K562 (cell line): ENCODE data around the gene HCN3. TPM values are rescaled to one million over a fixed set of nuclear protein-coding genes. Genes with fewer than 3 reads are reported as not detected.

Experiments used
- ATAC-seq: fragments of 200-7000 bp; cut with Tn5 transposase; 3 replicates; pipeline ENCODE4 v1.9.1; 2020; ENCODE audit warnings: moderate library complexity
- BruUV-seq: library from RNA; stranded (reverse); fragments of 400-500 nt; replicated peaks from 2 replicates; lab custom pipeline; 2021; lab: Mats Ljungman, UMichigan
- CTCF ChIA-PET: fragments of 300-600 bp; formaldehyde crosslinking; extraction: SDS; loops from one replicate; lab custom pipeline; 2021; ENCODE audit warnings: low intra/inter-chr PET ratio; lab: Yijun Ruan, JAX
- POLR2A ChIA-PET: fragments of 300-600, 350-650 bp; sonication (Branson Sonifier 250); formaldehyde crosslinking; extraction: SDS; loops from one replicate; lab custom pipeline; 2021; ENCODE audit warnings: antibody characterized with exemption, inconsistent platforms; lab: Yijun Ruan, JAX
- DNase-seq, 4 experiments: peaks; one replicate each; pipeline versions ENCODE4 v3.0.0 to v3.0.0-alpha.2; 2011 to 2018; ENCODE audit warnings: low spot score in 3 of 4, mixed read lengths in 3 of 4; ENCODE audit errors: extremely low read depth in 1 of 4
- FAIRE-seq: peaks from 2 replicates; lab custom pipeline; 2011; peaks lifted over from hg19 to GRCh38; lab: Jason Lieb, UNC
- H2AFZ ChIP-seq: 2 replicates; pipeline ENCODE4 v1.6.0; 2011; ENCODE audit warnings: low read depth, low read length, control low read depth, inconsistent platforms
- H3K27ac ChIP-seq: fragments of 200-600 bp; 3 replicates; pipeline ENCODE4 v1.8.0; 2011; ENCODE audit warnings: low read depth, mild to moderate bottlenecking, control low read depth, inconsistent platforms, low read length, moderate library complexity, mixed read lengths; ENCODE audit errors: extremely low read depth
- H3K27me3 ChIP-seq, 2 experiments: fragments of 300-600 bp in 1 of 2; 2 replicates in 1 of 2; 3 replicates in 1 of 2; pipeline versions ENCODE4 v1.6.0 to v1.8.0; 2011; ENCODE audit warnings: inconsistent platforms in 2 of 2, low read length in 2 of 2, mild to moderate bottlenecking in 1 of 2, mixed read lengths in 1 of 2, moderate library complexity in 1 of 2; ENCODE audit not compliant: control insufficient read depth in 2 of 2, insufficient read depth in 2 of 2
- H3K36me3 ChIP-seq: fragments of 300-600 bp; 3 replicates; pipeline ENCODE4 v1.8.0; 2011; ENCODE audit warnings: mild to moderate bottlenecking, low read length, inconsistent platforms; ENCODE audit not compliant: control insufficient read depth, insufficient read depth
- H3K4me1 ChIP-seq, 2 experiments: fragments of 200-600 bp in 1 of 2; replicated peaks in 1 of 2; 2 replicates in 1 of 2; 3 replicates in 1 of 2; pipeline versions ENCODE4 v1.5.1 to v1.8.0; 2011; ENCODE audit warnings: inconsistent platforms in 2 of 2, low read length in 2 of 2, mild to moderate bottlenecking in 1 of 2, mixed read lengths in 1 of 2, moderate library complexity in 1 of 2; ENCODE audit not compliant: control insufficient read depth in 2 of 2, insufficient read depth in 2 of 2
- H3K4me2 ChIP-seq: 2 replicates; pipeline ENCODE4 v1.6.1; 2011; ENCODE audit warnings: low read length, control low read depth, inconsistent platforms, mixed read lengths; ENCODE audit not compliant: insufficient read depth
- H3K4me3 ChIP-seq: fragments of 200-600 bp; sonication (generic), shearing (Covaris generic); 2 replicates; pipeline ENCODE4 v1.5.1; 2016; ENCODE audit warnings: control low read depth, inconsistent platforms
- H3K79me2 ChIP-seq: fragments of 200-600 bp; 3 replicates; pipeline ENCODE4 v1.8.0; 2011; ENCODE audit warnings: low read length, inconsistent platforms; ENCODE audit not compliant: control insufficient read depth, insufficient read depth
- H3K9ac ChIP-seq, 2 experiments: 2 replicates each; pipeline versions ENCODE4 v1.6.0 to v1.6.1; 2011; ENCODE audit warnings: low read depth in 2 of 2, low read length in 2 of 2, control low read depth in 1 of 2, inconsistent platforms in 1 of 2, mild to moderate bottlenecking in 1 of 2, mixed read lengths in 1 of 2; ENCODE audit not compliant: insufficient read depth in 1 of 2
- H3K9me1 ChIP-seq: one replicate; pipeline ENCODE4 v1.6.0; 2011; ENCODE audit warnings: inconsistent platforms, mild to moderate bottlenecking, low read length, moderate library complexity; ENCODE audit not compliant: control insufficient read depth, insufficient read depth
- H3K9me3 ChIP-seq: replicated peaks from 2 replicates; pipeline ENCODE4 v1.5.1; 2011; ENCODE audit warnings: low read depth, low read length, inconsistent platforms; ENCODE audit not compliant: control insufficient read depth, insufficient read depth
- H4K20me1 ChIP-seq: replicated peaks from 2 replicates; pipeline ENCODE4 v1.6.1; 2011; ENCODE audit warnings: low read length, inconsistent platforms, mixed read lengths; ENCODE audit not compliant: control insufficient read depth, insufficient read depth
- CBX8 ChIP-seq: fragments of 200-600 bp; sonication (generic); IDR thresholded peaks from 2 replicates; pipeline ENCODE4 v1.6.1; 2012; ENCODE audit warnings: borderline replicate concordance, mixed run types, low read depth, mild to moderate bottlenecking, moderate library complexity, mixed read lengths, low read length, control low read depth, inconsistent platforms; ENCODE audit not compliant: poor library complexity, severe bottlenecking; ENCODE audit errors: extremely low read depth
- CCAR2 ChIP-seq: fragments of 200-400 bp; formaldehyde crosslinking; IDR thresholded peaks from 2 replicates; pipeline ENCODE4 v1.6.1; 2017; ENCODE audit warnings: mild to moderate bottlenecking, low read depth, low read length
- CCNT2 ChIP-seq: IDR thresholded peaks from 2 replicates; pipeline ENCODE4 v1.6.1; 2011; ENCODE audit warnings: borderline replicate concordance, low read depth, mild to moderate bottlenecking, moderate library complexity, mixed read lengths, low read length; ENCODE audit not compliant: insufficient read length; ENCODE audit errors: extremely low read depth
- MAZ ChIP-seq, 2 experiments: fragments of 450-650 bp in 1 of 2; sonication (generic) in 1 of 2; formaldehyde crosslinking; IDR thresholded peaks in 1 of 2; conservative IDR thresholded peaks in 1 of 2; 2 replicates each; pipeline versions ENCODE4 v1.4.0 to v1.5.0; 2020; ENCODE audit warnings: mild to moderate bottlenecking in 1 of 2, missing genetic modification reagents in 1 of 2
- NFIC ChIP-seq: fragments of 450-650 bp; IDR thresholded peaks from 2 replicates; pipeline ENCODE4 v1.6.1; 2017; ENCODE audit warnings: mild to moderate bottlenecking, inconsistent platforms
- PCBP1 ChIP-seq: fragments of 200-400 bp; formaldehyde crosslinking; IDR thresholded peaks from 2 replicates; pipeline ENCODE4 v1.6.1; 2018; ENCODE audit warnings: mild to moderate bottlenecking, low read depth, low read length; ENCODE audit not compliant: poor library complexity, severe bottlenecking
- RAD51 ChIP-seq: fragments of 450-650 bp; IDR thresholded peaks from 2 replicates; pipeline ENCODE4 v1.7.1; 2016; ENCODE audit warnings: low read depth, mild to moderate bottlenecking, borderline replicate concordance
- RBM22 ChIP-seq: fragments of 200-400 bp; formaldehyde crosslinking; IDR thresholded peaks from 2 replicates; pipeline ENCODE4 v1.6.1; 2018; ENCODE audit warnings: low read length, low read depth; ENCODE audit not compliant: poor library complexity, severe bottlenecking
- SMC3 ChIP-seq: conservative IDR thresholded peaks from 2 replicates; pipeline ENCODE4 v1.6.1; 2011; ENCODE audit warnings: low read depth, low read length, improper control_type of control experiment; ENCODE audit not compliant: insufficient read depth
- ZC3H8 ChIP-seq: fragments of 450-650 bp; IDR thresholded peaks from 2 replicates; pipeline ENCODE4 v1.6.1; 2017
- WGBS: fragments of 100-300 bp; shearing (Covaris generic); methylation state at CpG from one replicate; pipeline ENCODE4 v1.1.6; 2016; ENCODE audit warnings: low coverage, mixed read lengths; ENCODE audit not compliant: insufficient coverage; ENCODE audit errors: missing lambda C conversion rate; 5-methylcytosine and 5-hydroxymethylcytosine counted together
- in situ Hi-C: fragments of 300-500 bp; cut with MboI; formaldehyde crosslinking; loops from 4 replicates; pipeline ENCODE4 v1.15.0; 2018; ENCODE audit warnings: inconsistent platforms, mixed read lengths
- intact Hi-C: fragments of 100-400 bp; cut with micrococcal nuclease; formaldehyde crosslinking; loops from 2 replicates; pipeline ENCODE4 v1.14.2; 2022
- polyA plus RNA-seq, 8 experiments: library from polyadenylated mRNA; depleted of rRNA in 4 of 8; stranded (reverse) in 5 of 8; unstranded in 3 of 8; fragments of >200 nt; fragmentation: Nextera tagmentation in 2 of 8; fragmentation: Illumina TruSeq in 1 of 8; extraction: Ambion mirVana in 2 of 8; extraction: Trizol in 1 of 8; gene quantifications; 2 replicates each; pipeline versions ENCODE4 v1.2.1 to v1.2.3, GENCODE V29; 2011 to 2014; ENCODE audit warnings: inconsistent platforms in 1 of 8, missing spikeins in 1 of 8
- total RNA-seq, 7 experiments: library from RNA; depleted of rRNA in 6 of 7; stranded (reverse); fragments of >200 nt in 6 of 7; fragmentation: Illumina TruSeq in 2 of 7; extraction: Trizol in 2 of 7; gene quantifications; 2 replicates each; pipeline versions ENCODE4 v1.2.1 to v1.2.3, GENCODE V29; 2011 to 2021; ENCODE audit warnings: low replicate concordance in 1 of 7
- TF ChIP-seq, protein P1 (sequence below): sonication (generic); formaldehyde crosslinking; IDR thresholded peaks from 2 replicates; pipeline ENCODE4 v1.4.0; 2020; ENCODE audit warnings: mild to moderate bottlenecking, missing genetic modification reagents
- TF ChIP-seq, protein P2 (sequence below): fragments of 250-450 bp; sonication (Bioruptor Pico); IDR thresholded peaks from 2 replicates; pipeline ENCODE4 v1.5.0; 2020; ENCODE audit warnings: mild to moderate bottlenecking, borderline replicate concordance
- TF ChIP-seq, protein P3 (sequence below): fragments of 250-450 bp; sonication (Bioruptor Pico); IDR thresholded peaks from 2 replicates; pipeline ENCODE4 v1.8.0; 2021; ENCODE audit warnings: moderate library complexity, mild to moderate bottlenecking, inconsistent platforms

Gene HCN3
- total and polyA plus RNA-seq, 9 of the 15 experiments (the other 6 are each of a cell fraction or from before 2014, with no cell fraction given): 0.91 to 9.7 (median 3.9) TPM

DNA sequence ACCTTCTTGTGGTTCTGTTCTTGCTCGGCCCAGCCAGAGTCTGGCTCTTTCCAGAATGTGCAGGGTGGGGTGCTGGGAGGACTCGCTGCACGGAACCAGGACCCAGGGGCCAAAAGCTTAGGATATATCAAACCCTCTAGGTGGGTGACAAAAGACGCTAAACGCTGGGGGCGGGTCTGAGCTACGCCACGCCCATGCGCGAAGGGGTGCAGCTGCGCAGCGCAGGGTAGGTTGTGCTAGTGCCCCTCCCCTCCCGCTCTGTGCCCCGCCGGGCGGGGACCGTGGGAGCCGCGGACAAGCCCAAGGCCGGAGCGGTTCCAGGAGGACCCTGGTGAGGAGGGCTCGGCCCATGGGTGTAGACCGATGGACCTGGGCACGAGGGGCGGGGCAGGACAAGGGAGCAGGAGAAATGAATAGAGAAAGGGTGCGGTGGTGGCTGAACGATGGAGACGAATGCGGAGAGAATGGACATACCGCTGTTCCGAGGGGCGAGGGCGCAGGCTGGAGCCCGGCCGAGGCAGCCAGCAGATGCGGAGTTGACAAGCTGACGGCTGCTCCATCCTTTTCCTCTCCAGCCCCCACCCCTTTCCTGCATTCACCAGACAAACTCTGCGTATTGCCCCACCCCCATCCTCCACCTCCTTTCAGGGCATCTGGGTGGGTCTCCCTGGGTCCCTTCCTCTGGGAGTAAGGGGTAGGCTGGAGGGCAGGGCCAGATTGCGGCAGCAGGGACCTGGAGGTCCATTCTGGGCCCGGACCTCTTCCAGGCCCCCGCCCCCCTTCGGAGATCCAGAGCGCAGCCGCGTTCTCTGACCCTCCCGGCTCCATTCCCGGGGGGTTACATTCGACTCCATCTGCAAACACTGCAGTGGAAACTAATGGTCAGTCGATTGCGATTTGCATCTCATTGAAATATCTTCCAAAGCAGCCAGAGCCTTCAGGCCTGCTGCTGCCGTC lies 43.7 kb downstream of the HCN3 start, which contains the start of gene RUSC1:
RUSC1 (plus strand) TSS at position 234 of the 957 bp plus-strand sequence. CDS start 880 bp downstream, outside the sequence.
- Histone ChIP-seq H3K4me3 (no peak within 1 kb of the TSS), H3K4me2 (peak within 1 kb of the TSS; percentile 40), H4K20me1 (peaks cover 14% of the 10 kb centered on the region), H3K9ac (peak within 1 kb of the TSS in 1 of 2 experiments; percentile 67; a peak in 3 of 4 replicates), H3K27me3 (no peaks in the 10 kb centered on the region), H3K4me1 (peaks cover 14 to 58% of the 10 kb centered on the region in 2 experiments; a peak in 4 of 5 replicates), H3K9me3 (no peaks in the 10 kb centered on the region), H2AFZ (no peak within 1 kb of the TSS), H3K36me3 (peaks cover 52% of the 10 kb centered on the region), H3K9me1 (peaks cover 4% of the 10 kb centered on the region), H3K27ac (peak within 1 kb of the TSS; percentile 53; the same call in 2 of the 3 replicates), H3K79me2 (peaks cover 17% of the 10 kb centered on the region)
- intact Hi-C loops (loop anchor here (10.0 kb wide), 1 partner anchor 274 kb away; no protein-coding TSS in a partner anchor), in situ Hi-C loops (loop anchor here (25.0 kb wide), 1 partner anchor 1416 kb away; the partner anchor contains the start of genes ISG20L2, METTL25B and MRPL24)
- BruUV-seq: no TSS peak
- POLR2A ChIA-PET: interaction anchor here (0.7 to 5.7 kb wide), 13 partner anchors 9 to 242 kb away, joined by 3 to 30 read pairs (median 4); partner anchors contain the start of genes ASH1L, CLK2, ENTREP3 and FDPS
- CTCF ChIA-PET: no interaction called here
- 55% methylated on average over 51 of the region's 51 CpGs for WGBS
- DNase-seq: peak; percentile 75 to 79 (median 78)
- ATAC-seq: peak; percentile 18
- FAIRE-seq: peak; percentile 77
- TF ChIP-seq NFIC (no peak), RBM22 (peak; percentile 18), PCBP1 (peak; percentile 32), CCAR2 (no peak), CCNT2 (peak; percentile 70), SMC3 (no peak), ZC3H8 (no peak), RAD51 (no peak), MAZ (CRISPR knock-in tag; conservative IDR thresholded peaks at IDR 0.05 in 1 of 2, IDR thresholded peaks at IDR 0.05 in 1 of 2) (peak; percentile 40 to 60; a peak in 3 of 4 replicates), CBX8 (no peak)
- TF ChIP-seq, protein P1, sequence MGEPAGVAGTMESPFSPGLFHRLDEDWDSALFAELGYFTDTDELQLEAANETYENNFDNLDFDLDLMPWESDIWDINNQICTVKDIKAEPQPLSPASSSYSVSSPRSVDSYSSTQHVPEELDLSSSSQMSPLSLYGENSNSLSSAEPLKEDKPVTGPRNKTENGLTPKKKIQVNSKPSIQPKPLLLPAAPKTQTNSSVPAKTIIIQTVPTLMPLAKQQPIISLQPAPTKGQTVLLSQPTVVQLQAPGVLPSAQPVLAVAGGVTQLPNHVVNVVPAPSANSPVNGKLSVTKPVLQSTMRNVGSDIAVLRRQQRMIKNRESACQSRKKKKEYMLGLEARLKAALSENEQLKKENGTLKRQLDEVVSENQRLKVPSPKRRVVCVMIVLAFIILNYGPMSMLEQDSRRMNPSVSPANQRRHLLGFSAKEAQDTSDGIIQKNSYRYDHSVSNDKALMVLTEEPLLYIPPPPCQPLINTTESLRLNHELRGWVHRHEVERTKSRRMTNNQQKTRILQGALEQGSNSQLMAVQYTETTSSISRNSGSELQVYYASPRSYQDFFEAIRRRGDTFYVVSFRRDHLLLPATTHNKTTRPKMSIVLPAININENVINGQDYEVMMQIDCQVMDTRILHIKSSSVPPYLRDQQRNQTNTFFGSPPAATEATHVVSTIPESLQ (CRISPR knock-in tag): no peak
- TF ChIP-seq, protein P2, sequence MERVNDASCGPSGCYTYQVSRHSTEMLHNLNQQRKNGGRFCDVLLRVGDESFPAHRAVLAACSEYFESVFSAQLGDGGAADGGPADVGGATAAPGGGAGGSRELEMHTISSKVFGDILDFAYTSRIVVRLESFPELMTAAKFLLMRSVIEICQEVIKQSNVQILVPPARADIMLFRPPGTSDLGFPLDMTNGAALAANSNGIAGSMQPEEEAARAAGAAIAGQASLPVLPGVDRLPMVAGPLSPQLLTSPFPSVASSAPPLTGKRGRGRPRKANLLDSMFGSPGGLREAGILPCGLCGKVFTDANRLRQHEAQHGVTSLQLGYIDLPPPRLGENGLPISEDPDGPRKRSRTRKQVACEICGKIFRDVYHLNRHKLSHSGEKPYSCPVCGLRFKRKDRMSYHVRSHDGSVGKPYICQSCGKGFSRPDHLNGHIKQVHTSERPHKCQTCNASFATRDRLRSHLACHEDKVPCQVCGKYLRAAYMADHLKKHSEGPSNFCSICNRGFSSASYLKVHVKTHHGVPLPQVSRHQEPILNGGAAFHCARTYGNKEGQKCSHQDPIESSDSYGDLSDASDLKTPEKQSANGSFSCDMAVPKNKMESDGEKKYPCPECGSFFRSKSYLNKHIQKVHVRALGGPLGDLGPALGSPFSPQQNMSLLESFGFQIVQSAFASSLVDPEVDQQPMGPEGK (CRISPR knock-in tag): no peak
- TF ChIP-seq, protein P3, sequence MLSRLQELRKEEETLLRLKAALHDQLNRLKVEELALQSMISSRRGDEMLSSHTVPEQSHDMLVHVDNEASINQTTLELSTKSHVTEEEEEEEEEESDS (CRISPR knock-in tag): no peak
